Aorta (tissue), 5 donors: ENCODE results near the gene KCTD17. TPM values are rescaled to one million over a fixed set of nuclear protein-coding genes. Genes with fewer than 3 reads are reported as not detected.

Experiments used
- ATAC-seq: fragments of 200-7000 bp; cut with Tn5 transposase; one replicate; pipeline ENCODE4 v1.9.1; 2022; ENCODE audit warnings: moderate library complexity; ENCODE audit not compliant: low FRiP score
- DNase-seq, 2 donors: peaks; one replicate each; pipeline ENCODE4 v3.0.0-alpha.2; 2020
- H3K27ac ChIP-seq, 2 donors: one replicate each; pipeline ENCODE4 v1.5.1; 2013; ENCODE audit warnings: low read length in 2 of 2, mild to moderate bottlenecking in 2 of 2, moderate library complexity in 2 of 2, control low read depth in 1 of 2, inconsistent platforms in 1 of 2, low read depth in 1 of 2
- H3K27me3 ChIP-seq, 2 donors: one replicate each; pipeline ENCODE4 v1.6.1; 2013; ENCODE audit warnings: control low read depth in 1 of 2, low read length in 1 of 2, mild to moderate bottlenecking in 1 of 2, moderate library complexity in 1 of 2; ENCODE audit not compliant: insufficient read depth in 2 of 2, control insufficient read depth in 1 of 2
- H3K36me3 ChIP-seq, 2 donors: one replicate each; pipeline ENCODE4 v1.6.1; 2013; ENCODE audit warnings: control low read depth in 1 of 2, low read length in 1 of 2, mild to moderate bottlenecking in 1 of 2; ENCODE audit not compliant: insufficient read depth in 2 of 2, control insufficient read depth in 1 of 2
- H3K4me1 ChIP-seq, 2 donors: one replicate each; pipeline ENCODE4 v1.6.1; 2013; ENCODE audit warnings: low read length in 2 of 2, control low read depth in 1 of 2, mild to moderate bottlenecking in 1 of 2, moderate library complexity in 1 of 2; ENCODE audit not compliant: insufficient read depth in 2 of 2, control insufficient read depth in 1 of 2
- H3K4me3 ChIP-seq, 2 donors: one replicate each; pipeline ENCODE4 v1.5.1; 2013; ENCODE audit warnings: low read length in 2 of 2, control low read depth in 1 of 2, mild to moderate bottlenecking in 1 of 2
- H3K9me3 ChIP-seq: one replicate; pipeline ENCODE4 v1.6.1; 2013; ENCODE audit warnings: mild to moderate bottlenecking, low read length; ENCODE audit not compliant: control insufficient read depth
- WGBS, 2 donors: extraction: QIAGEN DNeasy Blood & Tissue Kit; methylation state at CpG; one replicate each; pipeline ENCODE4 v1.1.7; 2013; 5-methylcytosine and 5-hydroxymethylcytosine counted together
- intact Hi-C, 2 donors: fragments of 100-400 bp; cut with DNase I; formaldehyde crosslinking; loops; one replicate each; pipeline versions ENCODE4 v1.14.2 to v1.15.0; 2022
- long read RNA-seq, 2 donors: library from polyadenylated mRNA; unstranded; transcript quantifications; one replicate each; pipeline ENCODE4 v2.0.0, GENCODE V29; 2020 to 2021
- polyA plus RNA-seq, 2 donors: library from polyadenylated mRNA; stranded (reverse); fragments of 200-250 nt; gene quantifications; one replicate each; pipeline ENCODE4 v1.2.3, GENCODE V29; 2013
- total RNA-seq, 2 donors: library from RNA; stranded (reverse); fragmentation: NEBNext Ultra II Directional; extraction: Animal tissue kit (Norgen Biotek cat#: 25700); gene quantifications; one replicate each; pipeline ENCODE4 v1.2.1, GENCODE V29; 2021
- donor health status: healthy with polysubstance abuse.
- donor health status: Bipolar disorder and iron deficiency.
- donor health status: DM: no; HTN: no; CAD: no.
- donor health status: DM: no; HTN: no; CAD: no.
- donor health status: DM: yes; HTN: yes; CAD: no.

Gene KCTD17, protein sequence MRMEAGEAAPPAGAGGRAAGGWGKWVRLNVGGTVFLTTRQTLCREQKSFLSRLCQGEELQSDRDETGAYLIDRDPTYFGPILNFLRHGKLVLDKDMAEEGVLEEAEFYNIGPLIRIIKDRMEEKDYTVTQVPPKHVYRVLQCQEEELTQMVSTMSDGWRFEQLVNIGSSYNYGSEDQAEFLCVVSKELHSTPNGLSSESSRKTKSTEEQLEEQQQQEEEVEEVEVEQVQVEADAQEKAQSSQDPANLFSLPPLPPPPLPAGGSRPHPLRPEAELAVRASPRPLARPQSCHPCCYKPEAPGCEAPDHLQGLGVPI
- 10 to 100 TPM; 21.0 to 27.5 TPM for total RNA-seq
- 10 to 100 TPM; 15.2 to 20.5 TPM for polyA plus RNA-seq
- long read RNA-seq, donor 1, partial matches to known transcripts: 2 of 11 reads
- long read RNA-seq, donor 1, other reads (novel, unspliced or antisense): 5 of 11 reads
- long read RNA-seq, donor 2, transcript KCTD17-201 (8 exons, 1,691 nt): major isoform, 5 of 9 reads
- long read RNA-seq, donor 2, partial matches to known transcripts: 1 of 9 reads
- long read RNA-seq, donor 2, other reads (novel, unspliced or antisense): 2 of 9 reads

DNA sequence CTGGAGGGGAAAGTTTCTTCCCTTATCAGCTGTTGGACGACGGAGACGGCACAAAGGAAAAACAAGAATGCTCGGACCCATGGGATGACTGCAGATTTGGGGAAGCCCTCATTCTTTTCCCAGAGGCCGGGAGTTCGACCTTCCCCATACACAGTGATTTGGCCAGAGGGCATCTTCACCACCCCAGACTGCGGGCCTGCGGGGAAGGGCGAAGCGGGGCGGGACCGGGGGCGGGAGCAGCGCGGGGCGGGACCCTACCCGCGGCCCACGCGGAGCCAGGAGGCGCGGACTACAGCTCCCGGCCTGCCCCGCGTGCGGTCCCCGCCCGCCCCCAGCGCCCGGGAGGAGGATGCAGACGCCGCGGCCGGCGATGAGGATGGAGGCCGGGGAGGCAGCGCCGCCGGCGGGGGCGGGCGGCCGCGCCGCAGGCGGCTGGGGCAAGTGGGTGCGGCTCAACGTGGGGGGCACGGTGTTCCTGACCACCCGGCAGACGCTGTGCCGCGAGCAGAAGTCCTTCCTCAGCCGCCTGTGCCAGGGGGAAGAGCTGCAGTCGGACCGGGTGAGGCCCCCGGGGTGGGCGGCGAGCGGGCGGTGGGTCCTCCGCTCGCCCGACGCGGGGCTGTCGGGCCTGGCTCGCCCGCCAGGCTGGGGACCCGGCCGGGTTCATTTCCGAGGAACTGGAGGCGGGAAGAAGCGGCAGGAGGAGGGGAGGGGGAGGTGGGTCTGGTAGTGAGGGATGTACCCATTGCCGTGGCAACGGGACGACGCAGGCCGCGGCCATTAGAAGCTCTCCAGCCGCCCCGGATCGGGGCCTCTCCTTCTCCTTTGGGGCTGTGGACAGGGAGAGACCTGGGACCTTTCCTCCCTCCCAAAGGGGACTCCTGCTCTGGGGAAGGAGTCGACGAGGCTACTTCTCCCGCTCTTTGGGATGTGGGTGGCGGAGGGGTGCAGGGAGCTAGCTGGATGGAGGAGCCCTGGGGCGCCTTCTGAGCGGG, at the start of gene KCTD17:
Gene KCTD17, plus strand, starts transcription at position 352 of the 995 bp plus-strand sequence. Its CDS starts 19 bp downstream, at position 371.
- Histone ChIP-seq H3K9me3 (no peaks in the 10 kb centered on the region), H3K4me3 (peak within 1 kb of the TSS; percentile 35 to 74), H3K27ac (no peak within 1 kb of the TSS), H3K36me3 (peaks cover 0 to 5% of the 10 kb centered on the region in 2 donors), H3K27me3 (no peaks in the 10 kb centered on the region), H3K4me1 (no peaks in the 10 kb centered on the region)
- intact Hi-C loops: no loop called here
- peak; percentile 91 for ATAC-seq
- DNase-seq: peak; percentile 85 to 93
- WGBS, 2 donors: 2% methylated on average over 78 to 89 of the region's 89 CpGs

DNA sequence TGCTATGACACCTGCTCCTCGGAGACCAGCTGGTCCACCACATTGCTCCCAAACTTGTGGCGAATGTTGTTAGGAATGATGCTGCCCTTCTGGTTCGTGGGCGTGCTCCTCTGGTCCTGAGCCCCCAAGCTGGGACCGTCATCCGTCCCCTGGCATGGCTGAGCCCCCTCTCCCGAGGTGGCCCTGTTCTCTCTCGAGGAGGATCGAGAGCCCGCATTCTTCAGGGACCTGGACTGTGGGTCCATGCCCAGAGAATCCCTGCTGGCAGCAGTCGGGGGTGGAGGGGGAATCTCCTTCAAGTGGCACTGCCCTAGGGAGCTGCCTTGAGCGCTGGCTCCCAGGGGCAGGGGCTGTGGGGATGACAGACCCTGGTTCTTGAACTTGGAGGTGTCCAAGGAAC, 49.7 kb upstream of the KCTD17 start:
- H3K27me3 ChIP-seq: no peaks in the 10 kb centered on the region
- H3K9me3 ChIP-seq: no peaks in the 10 kb centered on the region
- H3K4me3 ChIP-seq: no peak overlapping the region
- H3K4me1 ChIP-seq: no peaks in the 10 kb centered on the region
- no peak overlapping the region for H3K27ac ChIP-seq
- intact Hi-C loops: no loop called here
- ATAC-seq: no peak
- no peak for DNase-seq
- no peaks in the 10 kb centered on the region for H3K36me3 ChIP-seq
- 78 to 82% methylated on average over 12 of the region's 12 CpGs for WGBS, 2 donors

DNA sequence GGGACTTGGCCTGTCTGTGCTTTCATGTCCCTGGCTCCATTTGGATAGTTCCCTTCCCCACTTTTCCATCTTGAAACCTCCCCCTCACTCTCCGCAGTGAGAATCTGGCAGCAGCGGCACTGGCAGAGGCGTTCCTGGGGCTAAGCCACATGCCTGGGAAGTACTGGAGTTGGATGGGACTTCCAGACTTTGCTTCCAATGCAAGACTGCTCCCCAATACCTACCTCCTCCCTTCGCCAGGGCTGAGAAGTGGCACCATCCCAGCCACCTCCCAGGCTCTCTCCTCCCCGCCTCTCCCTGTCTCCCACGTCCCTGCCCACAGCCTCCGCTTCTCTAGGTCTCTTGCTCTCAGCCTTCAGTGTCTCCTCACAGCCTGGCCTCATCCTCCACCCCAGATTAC, 48.9 kb upstream of the KCTD17 start:
- no peak overlapping the region for H3K4me3 ChIP-seq
- no peaks in the 10 kb centered on the region for H3K4me1 ChIP-seq

DNA sequence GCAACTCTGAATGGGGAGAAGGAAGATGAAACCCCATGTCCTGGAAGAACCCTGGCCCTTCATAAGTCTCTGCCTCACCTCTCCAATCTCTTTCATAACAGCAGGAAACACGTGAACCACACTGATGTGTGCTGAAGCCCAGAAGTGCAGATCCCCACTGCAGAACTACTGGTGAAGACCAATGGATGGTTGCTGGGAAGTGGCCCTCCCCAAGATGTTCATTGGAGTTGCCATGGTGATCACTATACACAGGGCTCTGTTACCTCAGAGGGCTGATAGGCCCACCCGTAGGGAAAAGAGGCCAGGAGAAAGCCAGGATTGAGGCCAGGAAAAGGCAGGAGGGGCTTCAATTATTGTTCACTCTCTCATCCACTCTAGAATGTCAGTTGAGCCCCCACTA, 43.9 kb upstream of the KCTD17 start:
- ATAC-seq: no peak
- Histone ChIP-seq H3K9me3 (no peaks in the 10 kb centered on the region), H3K27me3 (no peaks in the 10 kb centered on the region), H3K36me3 (no peaks in the 10 kb centered on the region), H3K4me1 (no peaks in the 10 kb centered on the region), H3K27ac (no peak overlapping the region), H3K4me3 (no peak overlapping the region)
- intact Hi-C loops: no loop called here
- no peak for DNase-seq
- WGBS, 2 donors: 31% methylated on average over 2 of the region's 2 CpGs

More for the DNA sequence above, 48.9 kb upstream of the KCTD17 start:
- H3K9me3 ChIP-seq: no peaks in the 10 kb centered on the region
- no peak overlapping the region for H3K27ac ChIP-seq
- ATAC-seq: no peak
- no peak for DNase-seq
- intact Hi-C loops: no loop called here
- no peaks in the 10 kb centered on the region for H3K27me3 ChIP-seq
- H3K36me3 ChIP-seq: no peaks in the 10 kb centered on the region
- 53 to 55% methylated on average over 7 of the region's 7 CpGs for WGBS, 2 donors

DNA sequence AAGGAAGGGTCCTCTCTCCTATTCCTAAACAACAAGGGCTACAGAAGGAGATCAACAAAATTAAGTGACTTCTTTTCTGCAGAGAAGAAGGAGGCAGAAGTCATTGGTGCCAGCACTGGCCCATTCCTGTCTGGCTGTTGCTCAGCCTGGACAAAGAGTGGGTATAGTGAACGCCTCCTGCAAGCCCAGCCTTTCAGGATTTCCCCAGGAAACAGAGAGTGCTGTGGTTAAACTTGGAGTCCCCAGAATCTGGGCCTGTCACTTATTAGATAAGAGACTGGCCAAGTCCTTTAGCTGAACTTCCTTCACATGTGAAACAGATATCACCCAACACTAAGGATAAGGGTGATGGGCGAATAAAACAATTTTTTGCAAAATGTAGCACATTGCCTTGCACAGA, 43.2 kb upstream of the KCTD17 start:
- WGBS, 2 donors: 76 to 79% methylated on average over 2 of the region's 2 CpGs
- no peak for ATAC-seq
- no peaks in the 10 kb centered on the region for H3K36me3 ChIP-seq
- no peak overlapping the region for H3K4me3 ChIP-seq
- H3K4me1 ChIP-seq: no peaks in the 10 kb centered on the region
- no peak overlapping the region for H3K27ac ChIP-seq
- H3K27me3 ChIP-seq: no peaks in the 10 kb centered on the region
- no peak for DNase-seq
- no peaks in the 10 kb centered on the region for H3K9me3 ChIP-seq
- intact Hi-C loops: no loop called here

DNA sequence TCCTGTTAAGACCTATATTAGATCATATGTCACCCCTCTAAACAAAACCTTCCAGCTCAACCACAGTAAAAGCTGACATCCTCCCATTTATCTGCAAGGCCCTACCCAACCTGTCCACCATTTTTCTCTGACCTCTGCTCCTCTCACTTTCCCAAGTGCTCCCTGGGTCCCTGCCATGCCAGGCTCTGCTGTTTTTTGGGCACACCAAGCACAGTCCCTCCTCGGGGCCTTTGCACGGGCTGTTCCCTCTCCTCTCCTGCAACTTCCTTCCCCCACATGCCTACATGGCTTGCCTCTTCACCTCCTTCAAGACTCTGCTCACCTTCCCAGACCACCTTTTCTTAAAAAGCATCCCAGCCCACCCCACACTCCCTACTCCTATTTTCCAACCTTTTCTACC, 42.1 kb upstream of the KCTD17 start:
- Histone ChIP-seq H3K4me1 (no peaks in the 10 kb centered on the region), H3K4me3 (no peak overlapping the region), H3K36me3 (no peaks in the 10 kb centered on the region), H3K9me3 (no peaks in the 10 kb centered on the region), H3K27ac (no peak overlapping the region), H3K27me3 (no peaks in the 10 kb centered on the region)
- intact Hi-C loops: no loop called here
- 88 to 91% methylated on average over 2 of the region's 2 CpGs for WGBS, 2 donors
- no peak for DNase-seq
- ATAC-seq: no peak

DNA sequence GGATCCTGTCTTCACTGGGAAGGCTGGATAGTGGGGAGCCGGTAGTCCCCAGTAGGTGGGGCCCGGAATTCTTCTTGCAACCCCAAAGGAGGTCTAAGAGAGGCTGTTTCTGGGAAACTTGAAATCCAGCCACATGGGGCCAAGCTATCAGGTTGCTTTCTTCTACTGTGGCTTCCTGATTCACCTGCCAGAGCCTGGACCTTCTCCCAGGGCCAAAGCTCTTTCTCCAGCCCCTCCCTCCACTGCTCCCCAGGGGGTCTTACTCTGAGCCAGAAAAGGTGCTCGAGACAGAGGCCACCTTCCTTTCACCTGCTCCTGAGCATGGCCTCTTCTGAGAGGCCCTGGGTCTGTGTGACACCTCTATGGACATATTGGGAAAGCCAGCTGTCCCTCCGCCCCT, 41.4 kb upstream of the KCTD17 start:
- no peak for DNase-seq

DNA sequence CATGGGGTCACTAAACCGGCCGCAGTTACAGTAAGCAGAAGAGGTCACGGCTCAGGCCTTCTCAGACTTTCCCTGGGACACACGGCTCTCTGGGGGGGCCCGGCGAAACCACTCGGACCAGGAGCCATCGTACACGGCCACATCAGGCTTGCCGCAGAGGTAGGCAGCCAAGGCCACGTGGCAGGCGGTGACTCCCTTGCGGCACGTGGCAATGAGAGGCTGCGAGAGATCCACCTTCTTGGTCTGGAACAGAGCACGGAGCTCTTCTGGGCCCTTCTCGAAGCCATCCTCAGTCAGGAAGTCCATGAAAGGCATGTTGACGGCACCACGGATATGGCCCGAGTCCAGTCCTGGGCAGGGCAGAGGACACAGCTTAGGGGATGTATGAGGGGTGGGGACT, 40.6 kb upstream of the KCTD17 start:
- Histone ChIP-seq H3K27ac (no peak overlapping the region), H3K4me3 (no peak overlapping the region), H3K36me3 (no peaks in the 10 kb centered on the region), H3K27me3 (no peaks in the 10 kb centered on the region), H3K4me1 (no peaks in the 10 kb centered on the region), H3K9me3 (no peaks in the 10 kb centered on the region)
- intact Hi-C loops: no loop called here
- 88 to 93% methylated on average over 20 of the region's 20 CpGs for WGBS, 2 donors
- no peak for DNase-seq
- no peak for ATAC-seq

More for the DNA sequence above, 41.4 kb upstream of the KCTD17 start:
- Histone ChIP-seq H3K4me3 (no peak overlapping the region), H3K27me3 (no peaks in the 10 kb centered on the region), H3K4me1 (no peaks in the 10 kb centered on the region), H3K27ac (no peak overlapping the region), H3K36me3 (no peaks in the 10 kb centered on the region), H3K9me3 (no peaks in the 10 kb centered on the region)
- intact Hi-C loops: no loop called here
- 80 to 91% methylated on average over 4 of the region's 4 CpGs for WGBS, 2 donors
- no peak for ATAC-seq
